Astrocyte of the cerebellum (primary cell): ENCODE results near the gene EYA4.
A peak's percentile ranks its signal among the peaks of the same experiment; 100 is the strongest.

Source experiments
- DNase-seq: peaks from one replicate; pipeline ENCODE4 v3.0.0-alpha.2; 2011; ENCODE audit warnings: low read depth
- H3K4me3 ChIP-seq: 2 replicates; pipeline ENCODE4 v1.5.1; 2011; ENCODE audit warnings: mild to moderate bottlenecking, low read depth, low read length, moderate library complexity
- CTCF ChIP-seq: IDR thresholded peaks from 2 replicates; pipeline ENCODE4 v1.5.1; 2012; ENCODE audit warnings: low read length, low read depth, moderate library complexity, mild to moderate bottlenecking; ENCODE audit errors: missing control alignments
- in situ Hi-C: cut with HindIII; loops from 2 replicates; pipeline ENCODE4 v1.10.0; 2017; ENCODE audit warnings: low sequenced_read_pairs

The EYA4 gene

GRCh38 chr6:133241901-133242636 lies 912 bp downstream of the EYA4 start:
- no peak for DNase-seq
- TF ChIP-seq CTCF = no peak
- in situ Hi-C loops = no loop called here
- peak overlapping the region; percentile 55 for H3K4me3 ChIP-seq

- in situ Hi-C loops = no loop called here
- H3K4me3 ChIP-seq = peak overlapping the region; percentile 55
- no peak for DNase-seq
- TF ChIP-seq CTCF = no peak
Measured at GRCh38 chr6:133242637-133243585, 1.8 kb downstream of the EYA4 start.

- no peak overlapping the region for H3K4me3 ChIP-seq
- no peak for DNase-seq
- TF ChIP-seq CTCF = no peak
- in situ Hi-C loops = no loop called here
Measured at GRCh38 chr6:133243723-133244305, 2.7 kb downstream of the EYA4 start.

GRCh38 chr6:133244519-133244918 lies 3.4 kb downstream of the EYA4 start:
- DNase-seq = no peak
- H3K4me3 ChIP-seq = no peak overlapping the region
- in situ Hi-C loops = no loop called here
- TF ChIP-seq CTCF = no peak

GRCh38 chr6:133245007-133245406 lies 3.9 kb downstream of the EYA4 start:
- H3K4me3 ChIP-seq = no peak overlapping the region
- in situ Hi-C loops = no loop called here
- no peak for TF ChIP-seq CTCF
- DNase-seq = no peak

GRCh38 chr6:133245422-133245903 lies 4.3 kb downstream of the EYA4 start:
- TF ChIP-seq CTCF = no peak
- DNase-seq = no peak
- in situ Hi-C loops = no loop called here

More at GRCh38 chr6:133245422-133245903, 4.3 kb downstream of the EYA4 start:
- no peak overlapping the region for H3K4me3 ChIP-seq
